ENCODE data around the gene TSR3. TPM values are rescaled to one million over a fixed set of nuclear protein-coding genes. Genes with fewer than 3 reads are reported as not detected.

Gene TSR3
- total and polyA plus RNA-seq, 2 of the 13 experiments (the other 11 are each of a cell fraction or from before 2014, with no cell fraction given) = 24.2 to 51.0 TPM

DNA sequence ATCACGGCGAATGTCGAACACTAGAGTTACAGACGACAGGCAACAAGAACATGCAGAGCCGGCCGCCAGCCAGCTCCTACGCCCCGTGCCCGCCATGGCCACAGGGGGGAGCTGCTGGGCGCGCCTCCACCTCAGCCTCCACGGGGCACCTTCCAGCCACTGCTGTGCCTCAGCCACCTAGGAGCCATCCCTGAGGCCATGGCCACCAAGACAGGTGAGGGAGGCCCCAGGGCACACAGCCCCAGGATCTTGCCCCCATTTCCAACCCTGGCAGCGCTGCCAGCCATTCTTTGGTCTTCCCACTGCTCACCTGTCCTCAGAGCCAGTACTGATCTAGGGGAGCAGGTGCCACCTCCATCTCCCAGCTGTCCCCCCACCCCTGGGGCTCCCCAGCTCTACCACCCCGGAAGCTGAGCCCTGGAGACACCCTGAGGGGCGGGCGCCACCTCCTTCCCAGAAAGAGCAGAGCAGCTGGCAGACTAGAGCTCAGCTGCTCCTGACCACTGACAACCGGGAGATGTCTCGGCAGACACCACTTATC is 11.9 kb upstream of the TSR3 start (continued):
- TF ChIP-seq KDM3A (CRISPR knock-in tag; IDR thresholded peaks at IDR 0.05; ENCODE audit: low read depth) (no peak), SMC3 (IDR thresholded peaks at IDR 0.05; ENCODE audit: low read length) (no peak; the same call in 1 of the 2 replicates), RFX5 (IDR thresholded peaks at IDR 0.05; ENCODE audit: low read depth, low read length) (no peak), HDAC2 (CRISPR knock-in tag; IDR thresholded peaks at IDR 0.05) (no peak), ZNF607 (CRISPR knock-in tag; IDR thresholded peaks at IDR 0.05; ENCODE audit: borderline replicate concordance) (no peak), RARG (CRISPR knock-in tag; IDR thresholded peaks at IDR 0.05; ENCODE audit: low read depth) (no peak), ZSCAN9 (CRISPR knock-in tag; IDR thresholded peaks at IDR 0.05; ENCODE audit: borderline replicate concordance) (no peak), NRL (CRISPR knock-in tag; IDR thresholded peaks at IDR 0.05; ENCODE audit: borderline replicate concordance) (peak; percentile 45; the same call in 1 of the 2 replicates), ZBTB7A (CRISPR knock-in tag; IDR thresholded peaks at IDR 0.05) (no peak), MAFK (conservative IDR thresholded peaks at IDR 0.05 in 1 of 2, IDR thresholded peaks at IDR 0.05 in 1 of 2; ENCODE audit: low read length in 2 of 2) (no peak), TRIM24 (CRISPR knock-in tag; IDR thresholded peaks at IDR 0.05) (peak; percentile 19; the same call in 1 of the 2 replicates), RCOR2 (CRISPR knock-in tag; IDR thresholded peaks at IDR 0.05) (no peak), NFKBIZ (CRISPR knock-in tag; IDR thresholded peaks at IDR 0.05) (no peak)
- TF ChIP-seq, protein P1, sequence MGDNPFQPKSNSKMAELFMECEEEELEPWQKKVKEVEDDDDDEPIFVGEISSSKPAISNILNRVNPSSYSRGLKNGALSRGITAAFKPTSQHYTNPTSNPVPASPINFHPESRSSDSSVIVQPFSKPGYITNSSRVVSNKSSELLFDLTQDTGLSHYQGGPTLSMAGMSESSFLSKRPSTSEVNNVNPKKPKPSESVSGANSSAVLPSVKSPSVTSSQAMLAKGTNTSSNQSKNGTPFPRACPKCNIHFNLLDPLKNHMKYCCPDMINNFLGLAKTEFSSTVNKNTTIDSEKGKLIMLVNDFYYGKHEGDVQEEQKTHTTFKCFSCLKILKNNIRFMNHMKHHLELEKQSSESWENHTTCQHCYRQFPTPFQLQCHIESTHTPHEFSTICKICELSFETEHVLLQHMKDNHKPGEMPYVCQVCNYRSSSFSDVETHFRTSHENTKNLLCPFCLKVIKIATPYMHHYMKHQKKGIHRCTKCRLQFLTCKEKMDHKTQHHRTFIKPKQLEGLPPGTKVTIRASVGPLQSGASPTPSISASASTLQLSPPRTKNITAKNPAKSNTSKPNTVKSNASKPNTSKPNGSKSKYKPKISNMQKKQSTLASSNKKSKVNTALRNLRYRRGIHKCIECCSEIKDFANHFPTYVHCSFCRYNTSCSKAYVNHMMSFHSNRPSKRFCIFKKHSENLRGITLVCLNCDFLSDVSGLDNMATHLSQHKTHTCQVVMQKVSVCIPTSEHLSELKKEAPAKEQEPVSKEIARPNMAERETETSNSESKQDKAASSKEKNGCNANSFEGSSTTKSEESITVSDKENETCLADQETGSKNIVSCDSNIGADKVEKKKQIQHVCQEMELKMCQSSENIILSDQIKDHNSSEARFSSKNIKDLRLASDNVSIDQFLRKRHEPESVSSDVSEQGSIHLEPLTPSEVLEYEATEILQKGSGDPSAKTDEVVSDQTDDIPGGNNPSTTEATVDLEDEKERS (CRISPR knock-in tag; IDR thresholded peaks at IDR 0.05) = no peak
- TF ChIP-seq, protein P2, sequence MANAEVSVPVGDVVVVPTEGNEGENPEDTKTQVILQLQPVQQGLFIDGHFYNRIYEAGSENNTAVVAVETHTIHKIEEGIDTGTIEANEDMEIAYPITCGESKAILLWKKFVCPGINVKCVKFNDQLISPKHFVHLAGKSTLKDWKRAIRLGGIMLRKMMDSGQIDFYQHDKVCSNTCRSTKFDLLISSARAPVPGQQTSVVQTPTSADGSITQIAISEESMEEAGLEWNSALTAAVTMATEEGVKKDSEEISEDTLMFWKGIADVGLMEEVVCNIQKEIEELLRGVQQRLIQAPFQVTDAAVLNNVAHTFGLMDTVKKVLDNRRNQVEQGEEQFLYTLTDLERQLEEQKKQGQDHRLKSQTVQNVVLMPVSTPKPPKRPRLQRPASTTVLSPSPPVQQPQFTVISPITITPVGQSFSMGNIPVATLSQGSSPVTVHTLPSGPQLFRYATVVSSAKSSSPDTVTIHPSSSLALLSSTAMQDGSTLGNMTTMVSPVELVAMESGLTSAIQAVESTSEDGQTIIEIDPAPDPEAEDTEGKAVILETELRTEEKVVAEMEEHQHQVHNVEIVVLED (CRISPR knock-in tag; IDR thresholded peaks at IDR 0.05; ENCODE audit: borderline replicate concordance) = no peak
- TF ChIP-seq, protein P3, sequence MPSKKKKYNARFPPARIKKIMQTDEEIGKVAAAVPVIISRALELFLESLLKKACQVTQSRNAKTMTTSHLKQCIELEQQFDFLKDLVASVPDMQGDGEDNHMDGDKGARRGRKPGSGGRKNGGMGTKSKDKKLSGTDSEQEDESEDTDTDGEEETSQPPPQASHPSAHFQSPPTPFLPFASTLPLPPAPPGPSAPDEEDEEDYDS (CRISPR knock-in tag; IDR thresholded peaks at IDR 0.05) = no peak
- TF ChIP-seq, protein P4, sequence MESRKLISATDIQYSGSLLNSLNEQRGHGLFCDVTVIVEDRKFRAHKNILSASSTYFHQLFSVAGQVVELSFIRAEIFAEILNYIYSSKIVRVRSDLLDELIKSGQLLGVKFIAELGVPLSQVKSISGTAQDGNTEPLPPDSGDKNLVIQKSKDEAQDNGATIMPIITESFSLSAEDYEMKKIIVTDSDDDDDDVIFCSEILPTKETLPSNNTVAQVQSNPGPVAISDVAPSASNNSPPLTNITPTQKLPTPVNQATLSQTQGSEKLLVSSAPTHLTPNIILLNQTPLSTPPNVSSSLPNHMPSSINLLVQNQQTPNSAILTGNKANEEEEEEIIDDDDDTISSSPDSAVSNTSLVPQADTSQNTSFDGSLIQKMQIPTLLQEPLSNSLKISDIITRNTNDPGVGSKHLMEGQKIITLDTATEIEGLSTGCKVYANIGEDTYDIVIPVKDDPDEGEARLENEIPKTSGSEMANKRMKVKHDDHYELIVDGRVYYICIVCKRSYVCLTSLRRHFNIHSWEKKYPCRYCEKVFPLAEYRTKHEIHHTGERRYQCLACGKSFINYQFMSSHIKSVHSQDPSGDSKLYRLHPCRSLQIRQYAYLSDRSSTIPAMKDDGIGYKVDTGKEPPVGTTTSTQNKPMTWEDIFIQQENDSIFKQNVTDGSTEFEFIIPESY (CRISPR knock-in tag; IDR thresholded peaks at IDR 0.05) = peak; percentile 100
